ENCODE data around the gene NEDD8.

Gene NEDD8

DNA sequence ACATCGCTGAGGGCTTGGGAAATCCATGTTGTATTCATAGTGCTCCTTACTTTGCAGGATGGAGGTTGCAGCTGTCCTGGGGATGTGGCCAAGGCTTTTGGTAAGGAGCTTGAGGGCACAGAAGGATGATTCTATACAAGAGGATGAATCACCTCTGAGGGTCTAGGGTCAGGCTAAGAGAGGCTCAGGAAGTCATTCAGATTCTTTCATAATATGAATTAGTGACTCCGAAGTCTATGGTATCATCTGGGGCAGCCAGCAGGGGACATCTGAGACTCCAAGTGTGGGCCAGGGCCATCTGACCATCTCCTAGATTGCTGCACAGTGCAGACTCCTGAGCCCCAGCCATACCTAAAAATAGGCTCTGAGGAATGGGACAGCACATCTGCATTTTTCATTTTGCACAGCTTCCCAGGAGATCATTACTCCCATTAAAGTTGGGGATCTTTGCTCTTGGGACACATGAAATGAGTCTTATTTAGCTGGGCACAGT is 5.3 kb upstream of the NEDD8 start:
- peaks cover 47% of the 10 kb centered on the region for H3K4me1 ChIP-seq (ENCODE audit: control insufficient read depth, insufficient read depth, low read length, poor library complexity, severe bottlenecking)
- peaks cover 54% of the 10 kb centered on the region for H3K36me3 ChIP-seq (ENCODE audit: control insufficient read depth, insufficient read depth, low read length)
- H3K9me3 ChIP-seq (ENCODE audit: control insufficient read depth, low read length) = no peaks in the 10 kb centered on the region
- no peaks in the 10 kb centered on the region for H3K27me3 ChIP-seq (replicated peaks; ENCODE audit: control insufficient read depth, insufficient read depth, low read length, poor library complexity, severe bottlenecking)
- no peak overlapping the region for H3K27ac ChIP-seq (ENCODE audit: insufficient read depth, low read length, poor library complexity, severe bottlenecking)
- H3K4me3 ChIP-seq (ENCODE audit: insufficient read depth, low read depth, low read length, poor library complexity, severe bottlenecking) = no peak overlapping the region
- DNase-seq = no peak

DNA sequence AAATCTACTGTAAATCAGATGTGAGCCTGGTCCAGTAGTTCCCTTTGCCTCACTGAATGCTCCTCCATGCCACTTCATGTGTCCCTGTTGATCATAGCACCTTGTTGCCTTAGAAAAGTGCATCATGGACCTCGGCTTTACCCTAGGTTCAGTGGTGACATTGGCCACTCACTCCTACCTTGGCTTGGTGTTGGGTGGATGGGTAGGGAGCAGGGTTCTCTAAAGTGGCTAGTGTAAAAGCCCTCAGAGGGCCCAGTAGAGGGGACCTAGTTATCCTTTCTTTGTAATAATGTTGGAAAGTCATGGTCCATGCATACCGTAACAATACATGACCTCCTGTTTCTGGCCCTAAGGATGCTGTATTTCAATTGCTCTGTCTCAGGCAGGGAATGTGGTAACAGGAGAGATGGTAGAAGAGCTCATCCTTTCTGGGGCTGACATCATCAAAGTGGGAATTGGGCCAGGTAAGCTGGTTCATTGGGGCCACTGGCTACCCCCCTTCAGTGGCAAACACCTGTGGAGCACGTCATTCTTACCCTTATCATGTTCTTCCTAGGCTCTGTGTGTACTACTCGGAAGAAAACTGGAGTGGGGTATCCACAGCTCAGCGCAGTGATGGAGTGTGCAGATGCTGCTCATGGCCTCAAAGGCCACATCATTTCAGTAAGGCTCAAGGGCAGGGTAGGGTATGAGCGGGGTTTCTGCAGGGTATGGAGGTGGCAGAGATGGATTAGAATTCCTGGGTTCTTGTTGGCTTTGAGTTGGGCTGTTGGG is 4.7 kb upstream of the NEDD8 start:
- no peaks in the 10 kb centered on the region for H3K27me3 ChIP-seq (replicated peaks; ENCODE audit: control insufficient read depth, insufficient read depth, low read length, poor library complexity, severe bottlenecking)
- H3K4me1 ChIP-seq (ENCODE audit: control insufficient read depth, insufficient read depth, low read length, poor library complexity, severe bottlenecking) = peaks cover 47% of the 10 kb centered on the region
- no peak for DNase-seq
- H3K4me3 ChIP-seq (ENCODE audit: insufficient read depth, low read depth, low read length, poor library complexity, severe bottlenecking) = no peak overlapping the region
- H3K9me3 ChIP-seq (ENCODE audit: control insufficient read depth, low read length) = no peaks in the 10 kb centered on the region
- H3K27ac ChIP-seq (ENCODE audit: insufficient read depth, low read length, poor library complexity, severe bottlenecking) = no peak overlapping the region
- peaks cover 54% of the 10 kb centered on the region for H3K36me3 ChIP-seq (ENCODE audit: control insufficient read depth, insufficient read depth, low read length)

DNA sequence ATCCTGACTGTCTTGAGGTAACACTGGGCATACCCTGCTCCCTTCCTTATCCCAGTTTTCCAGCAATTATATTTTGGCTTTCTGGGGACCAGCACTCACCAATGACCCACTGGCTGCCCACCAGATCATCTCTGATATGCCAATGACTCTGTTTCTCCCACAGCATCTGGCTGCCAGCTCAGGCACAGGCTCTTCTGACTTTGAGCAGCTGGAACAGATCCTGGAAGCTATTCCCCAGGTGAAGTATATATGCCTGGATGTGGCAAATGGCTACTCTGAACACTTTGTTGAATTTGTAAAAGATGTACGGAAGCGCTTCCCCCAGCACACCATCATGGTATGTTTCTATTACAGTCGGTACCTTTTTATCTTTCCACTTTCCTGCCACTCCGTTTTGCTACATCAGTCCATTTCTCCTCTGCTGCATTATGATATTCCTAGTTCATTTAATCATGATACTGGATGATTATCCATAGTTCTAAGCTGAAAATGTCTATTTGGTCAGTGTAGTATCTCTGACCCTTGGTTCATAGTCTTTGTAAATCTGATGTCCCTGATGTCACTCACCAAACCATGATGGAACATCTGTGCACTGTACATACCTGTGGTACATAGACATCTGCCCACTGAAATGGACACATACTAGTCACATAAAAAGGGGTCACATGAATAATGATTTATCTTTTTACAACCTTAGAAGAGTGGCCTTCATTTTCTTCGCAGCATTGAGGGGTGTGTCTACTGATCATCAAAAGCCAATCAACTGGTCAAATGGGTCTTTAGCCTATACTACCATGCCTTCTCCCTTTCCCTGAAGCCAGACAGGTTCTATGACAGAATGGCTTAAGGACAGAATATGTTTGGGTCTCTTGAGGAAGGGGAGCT is 3.9 kb upstream of the NEDD8 start:
- Histone ChIP-seq H3K4me3 (ENCODE audit: insufficient read depth, low read depth, low read length, poor library complexity, severe bottlenecking) (no peak overlapping the region), H3K36me3 (ENCODE audit: control insufficient read depth, insufficient read depth, low read length) (peaks cover 52% of the 10 kb centered on the region), H3K4me1 (ENCODE audit: control insufficient read depth, insufficient read depth, low read length, poor library complexity, severe bottlenecking) (peaks cover 46% of the 10 kb centered on the region), H3K27ac (ENCODE audit: insufficient read depth, low read length, poor library complexity, severe bottlenecking) (no peak overlapping the region), H3K27me3 (replicated peaks; ENCODE audit: control insufficient read depth, insufficient read depth, low read length, poor library complexity, severe bottlenecking) (no peaks in the 10 kb centered on the region), H3K9me3 (ENCODE audit: control insufficient read depth, low read length) (no peaks in the 10 kb centered on the region)
- DNase-seq = no peak

DNA sequence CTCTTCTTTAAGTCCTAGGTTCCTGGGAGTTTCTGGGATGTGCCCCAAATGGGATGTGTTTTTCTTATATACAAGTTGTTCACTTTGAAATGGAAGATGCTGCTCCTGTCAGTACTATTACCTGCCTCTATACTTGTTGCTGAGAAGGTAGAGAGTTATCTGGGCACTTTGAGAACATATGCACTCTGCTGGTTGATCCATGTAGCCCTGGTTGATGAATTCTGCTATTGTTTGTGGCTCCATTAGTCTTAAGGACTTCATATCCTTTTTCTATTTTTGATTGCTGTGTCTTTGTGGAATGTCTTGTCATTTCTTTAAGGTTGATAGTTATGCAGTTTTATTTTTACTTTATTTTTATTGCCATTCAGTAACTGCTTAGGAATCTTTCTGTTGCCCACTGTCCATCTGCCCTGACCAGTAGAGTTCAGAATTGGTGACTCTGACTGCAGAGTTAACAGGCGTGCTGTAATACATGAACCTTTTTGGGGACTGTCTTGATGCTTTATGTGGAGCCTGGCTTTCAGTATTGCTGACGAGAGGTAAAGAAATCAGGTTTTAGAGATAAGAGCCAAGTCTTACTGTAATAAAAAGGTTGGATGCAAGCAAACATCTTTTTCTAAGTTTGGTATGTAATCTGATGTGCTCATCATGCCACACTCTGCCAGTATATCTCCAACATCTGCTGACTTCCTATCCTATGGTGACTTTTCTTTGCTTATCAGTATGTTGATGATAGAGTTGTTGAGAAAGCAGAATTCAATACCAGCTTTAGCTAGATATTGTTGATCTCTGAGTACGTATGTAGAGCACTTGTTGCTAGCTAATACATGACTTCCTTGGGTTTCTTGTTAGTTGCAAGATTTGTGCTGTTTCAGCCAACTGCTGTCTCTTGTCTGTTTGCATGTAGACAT is 2.2 kb upstream of the NEDD8 start:
- Histone ChIP-seq H3K4me1 (ENCODE audit: control insufficient read depth, insufficient read depth, low read length, poor library complexity, severe bottlenecking) (peaks cover 34% of the 10 kb centered on the region), H3K36me3 (ENCODE audit: control insufficient read depth, insufficient read depth, low read length) (peaks cover 37% of the 10 kb centered on the region), H3K4me3 (ENCODE audit: insufficient read depth, low read depth, low read length, poor library complexity, severe bottlenecking) (no peak overlapping the region), H3K27me3 (replicated peaks; ENCODE audit: control insufficient read depth, insufficient read depth, low read length, poor library complexity, severe bottlenecking) (no peaks in the 10 kb centered on the region), H3K27ac (ENCODE audit: insufficient read depth, low read length, poor library complexity, severe bottlenecking) (peak overlapping the region; percentile 83), H3K9me3 (ENCODE audit: control insufficient read depth, low read length) (no peaks in the 10 kb centered on the region)
- no peak for DNase-seq

DNA sequence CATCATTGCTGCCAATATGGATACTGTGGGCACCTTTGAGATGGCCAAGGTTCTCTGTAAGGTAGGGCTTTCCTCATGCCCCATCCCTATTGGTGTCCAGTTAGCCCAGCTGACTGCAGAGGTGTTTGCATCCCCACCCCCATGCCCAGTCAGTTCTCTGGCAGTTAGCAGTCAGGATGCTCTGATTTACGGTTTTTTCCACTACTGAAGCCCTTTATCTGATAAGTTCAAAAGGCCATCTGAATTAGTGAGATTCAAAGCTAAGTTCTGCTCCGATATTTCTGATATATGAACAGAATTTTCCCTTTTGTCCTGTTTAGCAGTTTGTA is 1.3 kb upstream of the NEDD8 start:
- Histone ChIP-seq H3K36me3 (ENCODE audit: control insufficient read depth, insufficient read depth, low read length) (peaks cover 30% of the 10 kb centered on the region), H3K4me1 (ENCODE audit: control insufficient read depth, insufficient read depth, low read length, poor library complexity, severe bottlenecking) (peaks cover 28% of the 10 kb centered on the region), H3K27ac (ENCODE audit: insufficient read depth, low read length, poor library complexity, severe bottlenecking) (peak overlapping the region; percentile 83), H3K9me3 (ENCODE audit: control insufficient read depth, low read length) (no peaks in the 10 kb centered on the region), H3K27me3 (replicated peaks; ENCODE audit: control insufficient read depth, insufficient read depth, low read length, poor library complexity, severe bottlenecking) (no peaks in the 10 kb centered on the region), H3K4me3 (ENCODE audit: insufficient read depth, low read depth, low read length, poor library complexity, severe bottlenecking) (peak overlapping the region; percentile 98)
- no peak for DNase-seq

DNA sequence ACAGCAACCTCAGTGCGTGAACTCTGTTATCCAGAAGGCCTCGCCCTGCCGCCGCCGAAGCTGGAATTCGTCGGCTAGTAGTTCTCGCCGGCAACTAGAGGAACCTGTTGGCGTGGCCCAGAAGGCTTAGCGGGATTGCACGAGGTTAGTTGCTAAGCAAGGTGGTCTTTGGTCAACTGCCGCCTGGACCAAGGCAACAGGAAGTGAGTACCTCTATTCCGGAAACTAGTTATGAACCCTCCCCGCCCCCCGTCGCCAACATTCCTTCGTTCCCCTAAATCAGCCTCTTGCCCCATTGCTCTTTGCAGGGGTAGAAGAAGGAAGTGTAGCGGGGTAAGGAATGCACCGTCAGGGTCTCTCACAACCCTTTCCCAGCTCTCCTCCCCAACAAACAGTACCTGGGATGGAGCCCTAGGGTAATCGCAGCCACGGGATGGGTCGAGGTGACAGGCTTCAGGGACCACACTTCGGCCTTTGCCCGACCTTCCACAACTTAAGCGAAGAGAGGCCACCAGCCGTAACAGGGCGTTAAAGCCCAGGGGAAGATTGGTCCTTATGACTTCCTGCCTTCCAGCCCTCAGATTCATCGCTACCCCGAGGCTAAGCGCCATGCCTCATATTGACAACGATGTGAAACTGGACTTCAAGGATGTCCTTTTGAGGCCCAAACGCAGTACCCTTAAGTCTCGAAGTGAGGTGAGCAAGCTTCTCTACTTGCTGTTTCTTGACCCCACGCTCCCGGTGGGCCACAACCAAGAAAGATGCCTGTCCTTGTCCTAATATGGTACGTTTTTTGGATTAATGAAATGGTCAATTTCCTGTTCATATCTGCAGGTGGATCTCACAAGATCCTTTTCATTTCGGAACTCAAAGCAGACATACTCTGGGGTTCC is 724 bp upstream of the NEDD8 start, which contains the start of gene GMPR2:
Gene GMPR2 (plus strand): TSS at position 285 of the 893 bp plus-strand sequence. CDS start 325 bp downstream, at position 610.
- no peaks in the 10 kb centered on the region for H3K9me3 ChIP-seq (ENCODE audit: control insufficient read depth, low read length)
- no peak for DNase-seq
- peak within 1 kb of the TSS; percentile 83 for H3K27ac ChIP-seq (ENCODE audit: insufficient read depth, low read length, poor library complexity, severe bottlenecking)
- peaks cover 28% of the 10 kb centered on the region for H3K4me1 ChIP-seq (ENCODE audit: control insufficient read depth, insufficient read depth, low read length, poor library complexity, severe bottlenecking)
- peak within 1 kb of the TSS; percentile 98 for H3K4me3 ChIP-seq (ENCODE audit: insufficient read depth, low read depth, low read length, poor library complexity, severe bottlenecking)
- H3K36me3 ChIP-seq (ENCODE audit: control insufficient read depth, insufficient read depth, low read length) = peaks cover 24% of the 10 kb centered on the region
- no peaks in the 10 kb centered on the region for H3K27me3 ChIP-seq (replicated peaks; ENCODE audit: control insufficient read depth, insufficient read depth, low read length, poor library complexity, severe bottlenecking)

DNA sequence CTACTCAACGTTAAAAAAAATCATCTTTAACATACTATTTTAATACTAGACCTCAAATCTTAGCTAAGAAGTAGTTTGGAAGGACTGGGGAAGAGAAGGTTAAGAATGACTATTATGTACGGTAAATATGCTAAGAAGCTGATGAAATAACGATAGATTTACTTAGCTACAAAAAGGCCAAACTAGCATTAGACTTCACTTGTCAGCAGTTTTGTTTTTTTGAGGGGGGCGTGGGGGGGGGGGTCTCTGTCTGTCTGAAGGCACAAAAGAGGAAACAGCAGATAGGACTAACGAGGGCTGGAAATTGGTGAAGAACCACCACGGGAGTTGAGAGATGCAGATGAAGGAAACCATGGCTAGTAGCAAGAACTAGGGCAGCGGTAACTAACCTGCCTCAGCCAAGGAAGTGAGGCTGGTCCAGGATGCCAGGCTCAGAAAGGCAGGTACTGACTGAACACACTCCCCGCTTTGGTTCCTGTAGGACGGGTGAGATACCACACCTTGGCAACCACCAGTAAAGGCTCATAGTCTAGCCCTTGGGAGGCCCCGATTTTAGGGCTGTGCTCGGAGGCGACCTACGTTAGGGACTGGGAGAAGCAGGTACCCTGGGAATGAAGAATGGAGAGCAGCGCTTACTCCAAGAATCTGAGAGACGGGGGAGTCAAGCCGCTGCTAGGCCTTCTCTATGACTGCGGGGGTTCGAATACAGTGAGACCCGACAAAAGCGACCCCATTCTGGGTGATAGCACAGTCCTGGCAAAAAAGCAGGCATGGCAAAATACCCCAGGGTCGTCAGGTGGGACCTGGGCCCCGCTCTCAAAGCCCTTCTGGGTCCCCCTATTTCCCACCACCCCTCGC is 675 bp downstream of the NEDD8 start:
- Histone ChIP-seq H3K4me1 (ENCODE audit: control insufficient read depth, insufficient read depth, low read length, poor library complexity, severe bottlenecking) (peaks cover 28% of the 10 kb centered on the region), H3K36me3 (ENCODE audit: control insufficient read depth, insufficient read depth, low read length) (peaks cover 10% of the 10 kb centered on the region), H3K27me3 (replicated peaks; ENCODE audit: control insufficient read depth, insufficient read depth, low read length, poor library complexity, severe bottlenecking) (no peaks in the 10 kb centered on the region), H3K4me3 (ENCODE audit: insufficient read depth, low read depth, low read length, poor library complexity, severe bottlenecking) (peak overlapping the region; percentile 98), H3K9me3 (ENCODE audit: control insufficient read depth, low read length) (no peaks in the 10 kb centered on the region), H3K27ac (ENCODE audit: insufficient read depth, low read length, poor library complexity, severe bottlenecking) (peak overlapping the region; percentile 83)
- DNase-seq = peak in 2 of 3 donors; percentile 9 to 11

DNA sequence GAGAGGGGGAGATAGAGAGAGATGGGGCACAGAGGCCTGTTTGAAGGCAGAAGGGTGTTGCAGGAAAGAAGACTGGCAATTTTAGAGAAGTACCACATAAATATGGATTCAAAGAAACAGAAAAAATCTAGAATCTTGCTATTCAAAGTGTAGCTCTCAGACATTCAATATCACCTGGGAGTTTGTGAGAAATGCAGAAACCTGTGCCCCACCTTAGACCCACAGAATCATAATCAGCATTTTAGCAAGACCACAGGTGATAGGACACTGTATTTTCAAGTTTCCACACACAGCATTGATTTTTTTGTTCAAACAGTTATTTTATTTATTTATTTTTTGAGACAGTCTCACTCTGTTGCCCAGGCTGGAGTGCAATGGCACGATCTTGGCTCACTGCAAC is 3.3 kb downstream of the NEDD8 start:
- Histone ChIP-seq H3K36me3 (ENCODE audit: control insufficient read depth, insufficient read depth, low read length) (no peaks in the 10 kb centered on the region), H3K4me3 (ENCODE audit: insufficient read depth, low read depth, low read length, poor library complexity, severe bottlenecking) (no peak overlapping the region), H3K27me3 (replicated peaks; ENCODE audit: control insufficient read depth, insufficient read depth, low read length, poor library complexity, severe bottlenecking) (no peaks in the 10 kb centered on the region), H3K4me1 (ENCODE audit: control insufficient read depth, insufficient read depth, low read length, poor library complexity, severe bottlenecking) (peaks cover 22% of the 10 kb centered on the region), H3K27ac (ENCODE audit: insufficient read depth, low read length, poor library complexity, severe bottlenecking) (no peak overlapping the region), H3K9me3 (ENCODE audit: control insufficient read depth, low read length) (no peaks in the 10 kb centered on the region)
- no peak for DNase-seq

All from effector memory CD4-positive, alpha-beta T cell (primary cell).